Measurements from ENCODE around the gene G0S2. TPM values are rescaled to one million over a fixed set of nuclear protein-coding genes. Genes with fewer than 3 reads are reported as not detected.

The G0S2 gene
- total RNA-seq, 6 experiments from 2014 or later = 1.7 to 2.6 (median 1.9) TPM

DNA sequence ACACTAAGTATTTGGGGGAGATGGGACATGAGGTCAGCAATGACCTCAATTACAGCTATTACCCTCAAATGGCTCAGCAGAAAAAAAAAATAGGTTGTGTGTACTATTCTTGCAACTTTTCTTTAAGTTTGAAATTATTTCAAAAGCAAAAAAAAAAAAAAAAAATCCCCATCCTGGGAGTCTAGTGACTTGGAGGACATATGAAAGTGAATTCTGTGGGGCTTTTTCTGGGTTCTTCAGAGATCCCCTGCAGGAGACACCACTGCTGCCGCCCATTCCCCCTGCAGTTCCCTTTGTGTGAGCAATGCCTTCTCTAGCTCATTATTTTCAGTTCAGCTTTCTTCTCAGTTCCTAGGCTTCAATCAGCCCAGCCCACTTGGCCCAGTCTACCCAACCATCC lies 46.1 kb downstream of the G0S2 start:
- TF ChIP-seq CTCF (IDR thresholded peaks at IDR 0.05) = no peak
- Mint-ChIP-seq H3K27me3 (ENCODE audit: insufficient read depth) (peaks cover 16% of the 10 kb centered on the region), H3K9me3 (no peaks in the 10 kb centered on the region), H3K4me3 (no peak overlapping the region), H3K36me3 (ENCODE audit: low read depth) (no peaks in the 10 kb centered on the region), H3K27ac (no peak overlapping the region), H3K4me1 (ENCODE audit: low read depth) (peaks cover 7% of the 10 kb centered on the region)
- no peak for DNase-seq

DNA sequence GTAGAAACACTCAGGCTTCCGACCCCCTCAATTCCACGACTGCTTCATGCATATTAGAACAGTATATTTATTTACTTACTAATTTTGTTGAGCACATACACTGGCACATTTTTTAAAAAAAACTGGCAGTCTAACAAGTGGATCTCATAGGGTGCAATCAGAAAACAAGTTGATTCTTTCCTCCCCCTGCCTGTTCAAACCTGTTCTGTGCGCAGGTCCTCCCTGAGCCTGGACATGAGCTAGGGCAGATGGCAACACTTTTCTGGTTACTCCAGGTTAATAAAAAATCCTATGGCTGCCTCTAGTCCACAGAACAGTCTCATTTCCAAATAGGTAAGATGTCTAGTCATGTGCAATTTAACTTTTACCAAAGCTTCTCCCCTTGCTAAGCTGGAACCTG lies 48.1 kb downstream of the G0S2 start:
- no peak overlapping the region for H3K4me3 Mint-ChIP-seq
- no peak for DNase-seq
- no peak overlapping the region for H3K27ac Mint-ChIP-seq
- H3K4me1 Mint-ChIP-seq (ENCODE audit: low read depth) = peaks cover 7% of the 10 kb centered on the region
- TF ChIP-seq CTCF (IDR thresholded peaks at IDR 0.05) = no peak
- peaks cover 16% of the 10 kb centered on the region for H3K27me3 Mint-ChIP-seq (ENCODE audit: insufficient read depth)
- H3K36me3 Mint-ChIP-seq (ENCODE audit: low read depth) = no peaks in the 10 kb centered on the region
- no peaks in the 10 kb centered on the region for H3K9me3 Mint-ChIP-seq

- peaks cover 7% of the 10 kb centered on the region for H3K4me1 Mint-ChIP-seq (ENCODE audit: low read depth)
- DNase-seq = no peak
Observed at GRCh38 chr1:209723756-209724693, 48.8 kb downstream of the G0S2 start.

More at GRCh38 chr1:209723756-209724693, 48.8 kb downstream of the G0S2 start:
- H3K27ac Mint-ChIP-seq = no peak overlapping the region
- H3K27me3 Mint-ChIP-seq (ENCODE audit: insufficient read depth) = peaks cover 16% of the 10 kb centered on the region
- H3K4me3 Mint-ChIP-seq = no peak overlapping the region
- H3K9me3 Mint-ChIP-seq = no peaks in the 10 kb centered on the region
- H3K36me3 Mint-ChIP-seq (ENCODE audit: low read depth) = no peaks in the 10 kb centered on the region
- no peak for TF ChIP-seq CTCF (IDR thresholded peaks at IDR 0.05)

Other genes with a start within 250 kb of the G0S2 start
- 1 to 10 TPM; 4.9 to 8.0 (median 5.9) TPM for gene CAMK1G, start 91.7 kb upstream of the G0S2 start, total RNA-seq (2021; fragmentation: NEBNext Ultra II Directional; extraction: Animal tissue kit (Norgen Biotek cat#: 25700))
- gene LAMB3, start 23.0 kb upstream of the G0S2 start, total RNA-seq (2021; fragmentation: NEBNext Ultra II Directional; extraction: Animal tissue kit (Norgen Biotek cat#: 25700)) = 10 to 100 TPM in 2 of 6 experiments, 1 to 10 TPM in 4; 8.0 to 10.3 (median 9.8) TPM
- gene HSD11B1, start 29.4 kb downstream of the G0S2 start, total RNA-seq (2021; fragmentation: NEBNext Ultra II Directional; extraction: Animal tissue kit (Norgen Biotek cat#: 25700)) = not detected
- gene TRAF3IP3, start 80.6 kb downstream of the G0S2 start, total RNA-seq (2021; fragmentation: NEBNext Ultra II Directional; extraction: Animal tissue kit (Norgen Biotek cat#: 25700)) = under 1 TPM in 1 of 6 experiments, not detected in 5; 0.24 TPM
- 1 to 10 TPM; 1.8 to 2.7 (median 2.4) TPM for gene C1orf74, start 109.1 kb downstream of the G0S2 start, total RNA-seq (2021; fragmentation: NEBNext Ultra II Directional; extraction: Animal tissue kit (Norgen Biotek cat#: 25700))
- 1 to 10 TPM in 2 of 6 experiments, under 1 TPM in 4; 0.14 to 3.2 (median 0.28) TPM for gene IRF6, start 130.7 kb downstream of the G0S2 start, total RNA-seq (2021; fragmentation: NEBNext Ultra II Directional; extraction: Animal tissue kit (Norgen Biotek cat#: 25700))
- gene UTP25, start 152.6 kb downstream of the G0S2 start, total RNA-seq (2021; fragmentation: NEBNext Ultra II Directional; extraction: Animal tissue kit (Norgen Biotek cat#: 25700)) = 10 to 100 TPM in 4 of 6 experiments, 1 to 10 TPM in 2; 9.0 to 18.5 (median 16.2) TPM

All from HFFc6 (cell line).